Fibroblast of upper back skin (primary cell): ENCODE results near the gene TEX11.
A peak's percentile ranks its signal among the peaks of the same experiment; 100 is the strongest.
"Not testable (repeated sequence)": the region's sequence is repeated elsewhere in the genome, so short reads cannot be mapped to it uniquely, and the experiment has no call there.

Experiments
- DNase-seq: peaks from one replicate; pipeline ENCODE4 v3.0.0-alpha.2; 2013

TEX11 gene

DNA sequence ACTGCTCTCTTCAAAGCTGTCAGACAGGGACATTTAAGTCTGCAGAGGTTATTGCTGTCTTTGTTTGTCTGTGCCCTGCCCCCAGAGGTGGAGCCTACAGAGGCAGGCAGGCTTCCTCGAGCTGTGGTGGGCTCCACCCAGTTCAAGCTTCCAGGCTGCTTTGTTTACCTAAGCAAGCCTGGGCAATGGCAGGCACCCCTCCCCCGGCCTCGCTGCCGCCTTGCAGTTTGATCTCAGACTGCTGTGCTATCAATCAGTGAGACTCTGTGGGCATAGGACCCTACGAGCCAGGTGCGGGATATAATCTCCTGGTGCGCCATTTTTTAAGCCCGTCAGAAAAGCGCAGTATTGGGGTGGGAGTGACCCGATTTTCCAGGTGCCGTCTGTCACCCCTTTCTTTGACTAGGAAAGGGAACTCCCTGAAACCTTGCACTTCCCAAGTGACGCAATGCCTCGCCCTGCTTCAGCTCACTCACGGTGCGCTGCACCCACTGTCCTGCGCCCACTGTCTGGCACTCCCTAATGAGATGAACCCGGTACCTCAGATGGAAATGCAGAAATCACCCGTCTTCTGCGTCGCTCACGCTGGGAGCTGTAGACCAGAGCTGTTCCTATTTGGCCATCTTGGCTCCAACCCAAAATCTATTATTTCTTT, 338.5 kb downstream of the TEX11 start:
- DNase-seq, result not testable (repeated sequence)

- no peak for DNase-seq
Measured at GRCh38 chrX:70554948-70555347, 353.6 kb downstream of the TEX11 start.

DNA sequence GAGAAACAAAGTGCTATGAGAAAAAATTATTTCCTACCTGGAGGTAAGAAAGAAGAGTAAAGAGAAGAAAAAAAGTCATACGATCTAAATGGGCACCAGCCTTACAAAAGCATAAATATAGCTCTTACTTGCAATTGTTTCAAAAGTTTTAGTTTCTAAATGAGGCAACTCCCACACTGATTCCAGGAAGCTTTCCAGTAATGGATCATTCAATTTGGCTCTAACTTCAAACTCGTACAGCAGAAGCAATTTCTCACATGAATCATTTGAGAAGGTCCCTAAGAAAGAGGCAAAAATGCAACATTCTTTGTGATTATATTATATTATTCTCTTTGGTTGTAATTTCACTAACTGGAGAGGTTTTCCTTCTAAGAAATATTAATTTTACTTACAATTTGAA, 354.0 kb downstream of the TEX11 start:
- DNase-seq, result peak; percentile 33

GRCh38 chrX:70554081-70554480, 354.4 kb downstream of the TEX11 start:
- DNase-seq, result peak; percentile 57

GRCh38 chrX:70553516-70553915, 355.0 kb downstream of the TEX11 start:
- DNase-seq, result no peak

DNA sequence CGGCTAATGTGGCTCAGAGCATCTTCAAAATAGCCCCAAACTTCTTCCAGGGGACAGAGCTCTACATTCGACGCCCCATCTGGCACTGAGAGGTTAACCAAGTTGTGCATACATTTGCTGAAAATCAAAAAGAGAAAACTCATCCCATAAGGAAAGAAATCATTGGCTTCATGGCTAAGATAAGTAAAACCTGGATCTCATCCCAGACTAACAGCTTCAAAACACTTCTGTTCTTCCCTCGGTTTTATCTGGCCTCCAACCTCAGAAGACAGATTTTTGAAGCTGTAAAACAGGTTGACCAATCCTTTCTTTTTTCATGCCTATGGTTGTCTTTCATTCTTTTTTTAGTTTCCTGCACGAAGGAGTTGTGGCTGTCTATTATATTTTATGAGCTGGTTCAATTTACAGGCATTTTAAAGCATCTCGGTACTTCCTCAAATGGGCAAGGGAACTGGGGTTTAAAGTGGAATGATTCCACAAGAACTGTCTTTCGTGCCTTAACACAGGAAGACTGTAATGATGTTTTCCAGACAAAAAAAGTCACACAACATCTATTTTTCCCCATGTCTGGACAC, 356.3 kb downstream of the TEX11 start:
- DNase-seq, result peak; percentile 1

DNA sequence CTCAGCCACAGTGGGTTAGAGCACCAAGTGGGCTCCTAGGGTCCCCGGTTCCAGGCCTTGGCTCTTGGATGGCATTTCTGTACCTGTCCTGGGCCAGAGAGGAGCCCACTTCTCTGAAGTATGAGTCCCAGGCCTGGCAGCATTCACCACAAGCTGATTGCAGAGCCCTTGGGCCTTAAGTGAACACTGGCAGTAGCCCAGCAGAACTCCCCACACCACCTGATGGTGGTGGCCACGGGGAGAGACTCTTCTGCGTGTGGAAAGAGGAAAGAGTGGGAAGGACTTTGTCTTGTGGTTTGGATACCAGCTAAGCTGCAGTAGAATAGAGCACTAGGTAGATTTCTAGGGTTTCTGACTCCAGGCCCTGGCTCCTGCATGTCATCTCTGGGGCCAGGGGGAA, 359.1 kb downstream of the TEX11 start:
- DNase-seq, result no peak

GRCh38 chrX:70535198-70535597, 373.3 kb downstream of the TEX11 start:
- no peak for DNase-seq

GRCh38 chrX:70527610-70528345, 380.7 kb downstream of the TEX11 start:
- DNase-seq, result no peak

- no peak for DNase-seq
Measured at GRCh38 chrX:70527053-70527452, 381.5 kb downstream of the TEX11 start.

DNA sequence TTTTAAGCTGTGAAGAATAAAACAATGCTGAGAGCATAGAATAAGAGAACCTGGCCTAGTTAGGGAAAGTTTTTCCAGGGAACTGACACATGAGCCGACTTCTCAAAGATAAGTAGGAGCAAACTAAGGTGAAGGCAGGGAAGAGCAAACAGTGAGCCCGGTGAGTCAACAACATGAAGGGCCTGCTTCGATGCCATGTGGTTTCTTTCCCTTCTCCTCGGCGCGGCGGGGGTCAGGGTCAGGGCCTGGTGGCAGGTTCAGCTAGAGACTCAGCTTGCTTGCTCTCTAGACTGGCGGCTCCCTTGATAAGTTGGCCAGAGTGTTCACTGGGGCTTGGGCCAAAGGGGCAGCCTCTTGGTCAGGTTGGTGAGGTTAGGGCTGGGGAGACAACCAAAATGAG, 382.8 kb downstream of the TEX11 start:
- no peak for DNase-seq

GRCh38 chrX:70515692-70516091, 392.8 kb downstream of the TEX11 start:
- not testable (repeated sequence) for DNase-seq

GRCh38 chrX:70515270-70515669, 393.2 kb downstream of the TEX11 start:
- DNase-seq, result not testable (repeated sequence)

GRCh38 chrX:70509078-70509477, 399.4 kb downstream of the TEX11 start:
- DNase-seq, result no peak

DNA sequence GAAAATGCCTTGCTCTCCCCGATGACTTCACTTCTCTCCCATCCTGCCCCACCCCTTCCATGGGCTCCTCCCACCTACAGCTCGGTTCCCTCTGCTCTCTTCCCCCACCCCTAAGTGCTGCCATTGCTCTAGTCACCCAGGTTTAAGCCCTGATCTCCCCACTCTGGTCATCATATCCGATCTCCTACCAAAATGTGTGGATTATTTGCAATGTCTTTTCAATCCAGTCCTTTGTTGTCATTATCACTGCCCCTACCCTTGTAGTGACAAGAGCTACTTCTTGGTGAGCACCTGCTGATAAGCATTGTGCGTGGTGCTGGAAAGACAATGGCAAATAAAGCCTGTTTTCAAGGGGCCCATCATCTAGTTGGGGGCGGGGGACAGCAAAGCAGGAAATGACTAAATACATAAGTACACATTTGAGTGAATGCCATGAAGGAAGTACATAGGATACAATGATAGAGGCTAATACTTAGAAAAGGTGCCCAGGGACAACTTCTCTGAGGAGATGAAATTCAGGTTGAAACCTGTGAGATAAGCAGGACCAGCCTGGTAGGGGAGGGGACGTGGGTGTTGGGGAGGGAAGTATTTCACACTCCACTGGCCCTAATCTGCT, 400.1 kb downstream of the TEX11 start:
- peak; percentile 16 for DNase-seq

DNA sequence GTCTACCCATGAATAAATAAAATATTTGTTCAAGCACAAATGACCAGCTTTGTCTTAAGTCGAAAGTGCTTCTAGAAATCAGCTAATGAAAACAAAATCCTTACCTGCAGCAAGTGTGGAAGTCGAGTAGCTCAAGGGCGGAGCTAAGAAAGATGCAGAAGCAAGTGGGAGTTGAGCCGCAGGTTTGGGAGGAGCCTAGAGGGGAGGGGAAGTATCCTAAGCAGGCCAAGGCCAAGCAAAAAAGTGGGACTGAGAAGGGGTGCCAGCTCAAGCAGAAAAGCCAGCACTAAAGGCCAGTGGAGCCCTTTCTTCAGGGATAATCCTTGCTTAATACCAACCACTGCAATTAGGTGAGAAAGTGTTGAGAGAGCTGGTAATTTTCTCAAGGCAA, 403.1 kb downstream of the TEX11 start:
- DNase-seq, result no peak

- DNase-seq, result no peak
Measured at GRCh38 chrX:70504772-70505450, 403.6 kb downstream of the TEX11 start.

- no peak for DNase-seq
Measured at GRCh38 chrX:70500826-70501225, 407.7 kb downstream of the TEX11 start.

DNA sequence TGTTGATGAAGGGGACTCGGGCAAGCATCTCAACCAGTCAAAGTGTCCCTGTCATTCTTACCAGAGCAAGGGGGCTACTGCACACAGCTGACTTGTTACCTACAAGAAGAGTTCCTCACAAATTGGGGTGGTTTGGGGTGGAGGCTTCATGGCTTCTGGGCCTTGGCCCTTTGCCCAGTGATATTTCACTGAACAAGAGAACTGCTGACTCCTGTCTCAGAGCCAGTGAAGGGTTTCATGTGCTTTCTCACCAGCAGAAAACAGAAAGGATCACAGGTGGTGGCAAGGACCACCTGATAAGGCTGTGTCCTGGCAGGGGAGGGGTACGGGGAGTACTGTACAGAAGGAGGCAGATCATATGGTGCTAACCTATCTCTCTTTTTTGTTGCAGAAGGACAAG, 410.4 kb downstream of the TEX11 start:
- no peak for DNase-seq

GRCh38 chrX:70497026-70497425, 411.5 kb downstream of the TEX11 start:
- DNase-seq, result no peak

DNA sequence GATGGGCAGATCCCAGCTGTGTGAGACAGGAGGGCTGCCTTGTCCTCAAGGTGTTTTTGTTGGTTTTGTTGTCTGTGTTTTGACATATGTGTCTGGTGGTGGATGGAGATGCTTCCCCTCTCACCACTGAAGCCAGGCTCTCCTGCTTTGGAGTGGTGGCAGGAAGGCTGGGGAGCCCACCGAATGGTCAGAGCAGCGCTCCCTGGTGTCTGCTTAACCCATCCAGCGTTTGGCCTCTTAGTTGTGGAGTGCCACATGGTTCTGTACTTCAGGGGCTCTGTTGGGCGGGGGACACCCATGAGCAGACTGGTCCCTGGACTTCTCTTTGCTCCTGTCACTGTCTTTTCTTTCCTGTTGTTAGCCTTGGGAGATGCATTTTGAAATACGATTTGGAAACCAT, 412.0 kb downstream of the TEX11 start:
- DNase-seq, result no peak

- peak; percentile 9 for DNase-seq
Measured at GRCh38 chrX:70494441-70494840, 414.1 kb downstream of the TEX11 start.

GRCh38 chrX:70488856-70489255, 419.7 kb downstream of the TEX11 start:
- no peak for DNase-seq
